HL-60 (cell line): ENCODE data around the gene PLVAP.
A peak's percentile ranks its signal among the peaks of the same experiment; 100 is the strongest.

ENCODE experiments used
- DNase-seq, 2 experiments: peaks; one replicate each; pipeline ENCODE4 v3.0.0-alpha.2; 2010 to 2020; ENCODE audit warnings: low read depth in 1 of 2, low spot score in 1 of 2
- H3K27ac ChIP-seq: fragments of 250-450 bp; sonication (Bioruptor Pico); replicated peaks from 2 replicates; pipeline ENCODE4 v1.5.1; 2020; ENCODE audit warnings: mild to moderate bottlenecking, moderate library complexity
- H3K27me3 ChIP-seq: fragments of 250-450 bp; sonication (Bioruptor Pico); 2 replicates; pipeline ENCODE4 v1.5.1; 2021; ENCODE audit warnings: mild to moderate bottlenecking, moderate library complexity; ENCODE audit not compliant: insufficient read depth, poor library complexity, severe bottlenecking
- H3K4me3 ChIP-seq: replicated peaks from 2 replicates; pipeline ENCODE4 v1.5.1; 2011; ENCODE audit warnings: mild to moderate bottlenecking, control low read depth, low read length; ENCODE audit not compliant: insufficient read depth
- GABPA ChIP-seq: IDR thresholded peaks from 2 replicates; pipeline ENCODE4 v1.6.1; 2012; ENCODE audit warnings: low read depth
- POLR2AphosphoS5 ChIP-seq: IDR thresholded peaks from 2 replicates; pipeline ENCODE4 v1.6.1; 2012; ENCODE audit warnings: low read depth
- REST ChIP-seq: IDR thresholded peaks from 2 replicates; pipeline ENCODE4 v1.6.1; 2012; ENCODE audit warnings: low read depth; ENCODE audit not compliant: insufficient replicate concordance
- SPI1 ChIP-seq: IDR thresholded peaks from 2 replicates; pipeline ENCODE4 v1.6.1; 2012; ENCODE audit warnings: low read depth, mild to moderate bottlenecking, borderline replicate concordance
- TF ChIP-seq, protein P1 (sequence below): IDR thresholded peaks from one replicate; pipeline ENCODE4 v1.5.1; 2011; ENCODE audit warnings: low read length, control low read depth, inconsistent platforms; ENCODE audit not compliant: insufficient read depth

PLVAP gene

DNA sequence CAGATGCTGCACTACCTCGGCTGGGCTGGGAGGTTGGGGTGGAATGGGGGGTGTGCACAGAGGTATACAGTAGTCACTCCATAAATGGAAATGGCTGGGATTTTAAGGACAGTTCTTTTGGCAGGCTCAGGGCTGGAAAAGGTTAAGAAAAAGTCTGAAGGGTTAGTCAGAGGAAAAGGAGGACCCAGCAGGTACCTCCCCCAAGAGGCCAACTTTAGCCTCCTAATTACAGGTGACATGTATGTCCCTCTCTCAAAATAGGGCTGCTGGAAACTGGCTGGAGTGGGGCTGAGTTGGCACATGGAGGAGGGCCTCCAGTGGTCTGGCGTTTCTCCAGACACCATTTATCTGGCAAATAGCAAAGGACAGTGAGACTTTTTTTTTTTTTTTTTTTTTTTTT lies 15.9 kb upstream of the PLVAP start:
- TF ChIP-seq POLR2AphosphoS5 (no peak), GABPA (no peak), SPI1 (no peak), REST (no peak)
- TF ChIP-seq, protein P1, sequence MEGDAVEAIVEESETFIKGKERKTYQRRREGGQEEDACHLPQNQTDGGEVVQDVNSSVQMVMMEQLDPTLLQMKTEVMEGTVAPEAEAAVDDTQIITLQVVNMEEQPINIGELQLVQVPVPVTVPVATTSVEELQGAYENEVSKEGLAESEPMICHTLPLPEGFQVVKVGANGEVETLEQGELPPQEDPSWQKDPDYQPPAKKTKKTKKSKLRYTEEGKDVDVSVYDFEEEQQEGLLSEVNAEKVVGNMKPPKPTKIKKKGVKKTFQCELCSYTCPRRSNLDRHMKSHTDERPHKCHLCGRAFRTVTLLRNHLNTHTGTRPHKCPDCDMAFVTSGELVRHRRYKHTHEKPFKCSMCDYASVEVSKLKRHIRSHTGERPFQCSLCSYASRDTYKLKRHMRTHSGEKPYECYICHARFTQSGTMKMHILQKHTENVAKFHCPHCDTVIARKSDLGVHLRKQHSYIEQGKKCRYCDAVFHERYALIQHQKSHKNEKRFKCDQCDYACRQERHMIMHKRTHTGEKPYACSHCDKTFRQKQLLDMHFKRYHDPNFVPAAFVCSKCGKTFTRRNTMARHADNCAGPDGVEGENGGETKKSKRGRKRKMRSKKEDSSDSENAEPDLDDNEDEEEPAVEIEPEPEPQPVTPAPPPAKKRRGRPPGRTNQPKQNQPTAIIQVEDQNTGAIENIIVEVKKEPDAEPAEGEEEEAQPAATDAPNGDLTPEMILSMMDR: no peak
- no peak for DNase-seq
- no peak overlapping the region for H3K27ac ChIP-seq
- H3K27me3 ChIP-seq: peaks cover 3% of the 10 kb centered on the region
- no peak overlapping the region for H3K4me3 ChIP-seq

DNA sequence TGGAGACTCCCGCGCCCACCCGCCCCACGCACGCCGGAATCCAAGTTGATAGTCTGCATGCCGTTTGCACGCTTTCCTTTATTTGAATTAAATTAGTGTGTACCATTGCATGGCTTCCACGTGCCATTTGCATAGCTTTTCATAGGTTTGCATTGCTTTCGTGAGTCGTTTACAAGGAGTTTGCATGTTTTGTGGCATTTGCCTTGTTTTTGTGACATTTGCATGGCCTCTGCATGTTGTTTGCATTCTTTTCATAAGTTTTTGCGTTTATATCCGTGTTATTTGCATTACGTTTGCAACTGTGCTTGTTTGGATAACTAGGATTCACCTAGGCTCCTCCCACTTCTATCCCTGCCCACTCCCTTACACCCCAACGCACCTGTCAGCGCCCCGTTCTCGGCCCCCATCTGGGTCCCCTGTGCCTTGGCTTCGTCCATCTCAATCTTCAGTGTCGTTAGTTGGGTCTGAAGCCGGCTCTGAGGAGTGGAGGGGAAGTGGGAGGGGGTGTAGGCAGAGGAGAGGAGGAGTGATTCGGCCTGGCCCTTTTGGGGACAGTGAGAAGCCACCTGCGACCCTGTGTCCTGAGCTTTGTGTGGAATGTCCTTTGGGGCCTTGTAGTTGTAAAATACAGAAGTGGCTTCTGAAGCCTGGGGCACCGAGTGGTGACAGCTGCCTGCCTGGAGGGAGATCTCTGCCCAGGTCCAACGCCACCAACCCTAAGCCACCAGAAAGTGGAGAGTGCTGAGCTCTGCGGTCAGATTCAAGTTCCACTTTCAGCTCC lies 14.4 kb upstream of the PLVAP start:
- peak; percentile 47 to 93 for DNase-seq
- Histone ChIP-seq H3K27me3 (peaks cover 3% of the 10 kb centered on the region), H3K4me3 (peak overlapping the region; percentile 30), H3K27ac (peak overlapping the region; percentile 60)
- TF ChIP-seq SPI1 (peak; percentile 90), REST (no peak)

- TF ChIP-seq, protein P1: peak; percentile 44
- no peak for TF ChIP-seq REST
- TF ChIP-seq POLR2AphosphoS5: no peak
- DNase-seq: peak; percentile 74 to 89
- Histone ChIP-seq H3K27ac (no peak overlapping the region), H3K4me3 (peak overlapping the region; percentile 48), H3K27me3 (peaks cover 3% of the 10 kb centered on the region)
Observed at GRCh38 chr19:17390665-17391370, 13.7 kb upstream of the PLVAP start.
